CD4-positive, alpha-beta T cell (primary cell): ENCODE data around the gene SLC39A9. TPM values are rescaled to one million over a fixed set of nuclear protein-coding genes. Genes with fewer than 3 reads are reported as not detected.

Source experiments
- ATAC-seq: fragments of 200-7000 bp; cut with Tn5 transposase; one replicate; pipeline ENCODE4 v1.10.0; 2022; ENCODE audit warnings: mild to moderate bottlenecking; ENCODE audit not compliant: poor library complexity
- CTCF ChIA-PET: fragments of 350-600 bp; sonication (Branson Sonifier 250); formaldehyde crosslinking; loops from one replicate; lab custom pipeline; 2021; ENCODE audit warnings: antibody characterized with exemption, inconsistent platforms; lab: Charles Lee
- POLR2A ChIA-PET: fragments of 350-600 bp; sonication (Branson Sonifier 250); formaldehyde crosslinking; loops from one replicate; lab custom pipeline; 2021; ENCODE audit warnings: antibody characterized with exemption, inconsistent platforms; lab: Charles Lee
- DNase-seq, 14 experiments: peaks; one replicate each; pipeline ENCODE4 v3.0.0-alpha.2; 2013 to 2020; ENCODE audit warnings: mixed read lengths in 2 of 14
- H3K27ac ChIP-seq, 2 donors: one replicate each; pipeline versions ENCODE4 v1.5.1 to v1.7.0; 2013; ENCODE audit warnings: low read length in 2 of 2, low read depth in 1 of 2, mild to moderate bottlenecking in 1 of 2
- H3K27me3 ChIP-seq, 2 experiments: 1 replicate in 1 of 2; 2 replicates in 1 of 2; pipeline versions ENCODE4 v1.6.1 to v1.7.0; 2013; ENCODE audit warnings: low read length in 2 of 2, control low read depth in 1 of 2, mild to moderate bottlenecking in 1 of 2, moderate library complexity in 1 of 2; ENCODE audit not compliant: insufficient read depth in 2 of 2, control insufficient read depth in 1 of 2
- H3K36me3 ChIP-seq: one replicate; pipeline ENCODE4 v1.6.1; 2013; ENCODE audit warnings: low read length, control low read depth; ENCODE audit not compliant: insufficient read depth
- H3K4me1 ChIP-seq: one replicate; pipeline ENCODE4 v1.6.1; 2013; ENCODE audit warnings: low read length, control low read depth; ENCODE audit not compliant: insufficient read depth
- H3K4me3 ChIP-seq: one replicate; pipeline ENCODE4 v1.5.1; 2013; ENCODE audit warnings: mild to moderate bottlenecking, low read length, moderate library complexity
- H3K9me3 ChIP-seq, 2 experiments: 1 replicate in 1 of 2; 2 replicates in 1 of 2; pipeline versions ENCODE4 v1.6.1 to v1.7.0; 2013; ENCODE audit warnings: low read length in 2 of 2, mild to moderate bottlenecking in 2 of 2, control low read depth in 1 of 2, moderate library complexity in 1 of 2; ENCODE audit not compliant: control insufficient read depth in 1 of 2, insufficient read depth in 1 of 2
- H3K27ac Mint-ChIP-seq: one replicate; pipeline ENCODE4 v1.8.0; 2020; ENCODE audit warnings: mixed read lengths
- H3K27me3 Mint-ChIP-seq: one replicate; pipeline ENCODE4 v1.8.0; 2021; ENCODE audit warnings: mixed read lengths
- H3K36me3 Mint-ChIP-seq: one replicate; pipeline ENCODE4 v1.8.0; 2021; ENCODE audit warnings: low read depth, mixed read lengths
- H3K4me1 Mint-ChIP-seq: one replicate; pipeline ENCODE4 v1.8.0; 2021; ENCODE audit warnings: low read depth, mixed read lengths
- H3K4me3 Mint-ChIP-seq: one replicate; pipeline ENCODE4 v1.8.0; 2020; ENCODE audit warnings: mild to moderate bottlenecking, mixed read lengths
- H3K9me3 Mint-ChIP-seq: one replicate; pipeline ENCODE4 v1.8.0; 2020; ENCODE audit warnings: mixed read lengths
- intact Hi-C, 2 experiments: fragments of 100-400 bp; cut with DNase I in 1 of 2; cut with micrococcal nuclease in 1 of 2; formaldehyde crosslinking; loops; one replicate each; pipeline versions ENCODE4 v1.15.1 to v1.9.0; 2023 to 2025; cut with DNase I, micrococcal nuclease
- total RNA-seq, 174 experiments: library from RNA in 2 of 174; stranded (reverse) in 2 of 174; gene quantifications; one replicate each; pipeline ENCODE4 v1.2.3 and lab custom pipeline; 2021 to 2026
- TF ChIP-seq, protein P1 (sequence below): fragments of 200-600 bp; IDR thresholded peaks from one replicate; pipeline ENCODE4 v1.8.0; 2022; ENCODE audit warnings: antibody characterized with exemption, mild to moderate bottlenecking

Gene SLC39A9
- total RNA-seq, 2 experiments from 2014 or later: 19.5 to 20.5 TPM

DNA sequence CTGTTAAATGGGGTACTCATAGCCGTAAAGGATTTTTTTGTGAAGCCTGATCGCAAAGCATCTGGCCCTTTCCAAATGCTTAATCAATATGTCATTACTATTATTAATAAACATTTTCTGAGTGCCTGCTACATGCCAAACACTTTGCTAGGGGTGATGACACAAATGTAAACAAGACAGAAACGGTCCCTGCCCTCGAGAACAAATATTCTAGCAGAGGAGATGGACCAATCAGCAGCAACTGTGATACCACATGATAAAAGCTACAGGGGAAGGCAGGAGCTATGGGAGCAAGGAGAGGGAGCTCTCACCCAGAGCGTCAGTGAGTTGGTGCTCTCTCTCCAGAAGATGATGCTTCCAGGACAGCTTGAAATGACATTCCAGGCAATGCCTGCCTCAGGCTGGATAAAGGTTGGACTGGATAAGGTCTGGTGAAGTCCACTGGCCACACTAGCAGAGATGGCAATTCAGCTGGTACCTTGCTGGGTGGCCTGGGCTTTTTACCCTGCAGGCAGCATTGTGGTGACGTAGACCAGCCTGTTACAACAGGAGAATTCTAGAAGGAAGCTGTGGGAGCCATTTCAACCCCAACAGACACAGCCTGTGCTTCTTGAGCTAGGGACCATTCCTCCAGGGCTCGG lies 41.5 kb upstream of the SLC39A9 start:
- Histone ChIP-seq H3K27ac (no peak overlapping the region), H3K9me3 (no peaks in the 10 kb centered on the region), H3K4me1 (peaks cover 17% of the 10 kb centered on the region), H3K4me3 (no peak overlapping the region), H3K36me3 (no peaks in the 10 kb centered on the region), H3K27me3 (no peaks in the 10 kb centered on the region)
- intact Hi-C loops: no loop called here
- H3K4me1 Mint-ChIP-seq: peaks cover 9% of the 10 kb centered on the region
- no peak overlapping the region for H3K27ac Mint-ChIP-seq
- no peaks in the 10 kb centered on the region for H3K9me3 Mint-ChIP-seq
- no peak for ATAC-seq
- CTCF ChIA-PET: no interaction called here
- no peaks in the 10 kb centered on the region for H3K27me3 Mint-ChIP-seq
- H3K36me3 Mint-ChIP-seq: no peaks in the 10 kb centered on the region
- POLR2A ChIA-PET: no interaction called here
- no peak overlapping the region for H3K4me3 Mint-ChIP-seq
- DNase-seq: no peak
- TF ChIP-seq, protein P1, sequence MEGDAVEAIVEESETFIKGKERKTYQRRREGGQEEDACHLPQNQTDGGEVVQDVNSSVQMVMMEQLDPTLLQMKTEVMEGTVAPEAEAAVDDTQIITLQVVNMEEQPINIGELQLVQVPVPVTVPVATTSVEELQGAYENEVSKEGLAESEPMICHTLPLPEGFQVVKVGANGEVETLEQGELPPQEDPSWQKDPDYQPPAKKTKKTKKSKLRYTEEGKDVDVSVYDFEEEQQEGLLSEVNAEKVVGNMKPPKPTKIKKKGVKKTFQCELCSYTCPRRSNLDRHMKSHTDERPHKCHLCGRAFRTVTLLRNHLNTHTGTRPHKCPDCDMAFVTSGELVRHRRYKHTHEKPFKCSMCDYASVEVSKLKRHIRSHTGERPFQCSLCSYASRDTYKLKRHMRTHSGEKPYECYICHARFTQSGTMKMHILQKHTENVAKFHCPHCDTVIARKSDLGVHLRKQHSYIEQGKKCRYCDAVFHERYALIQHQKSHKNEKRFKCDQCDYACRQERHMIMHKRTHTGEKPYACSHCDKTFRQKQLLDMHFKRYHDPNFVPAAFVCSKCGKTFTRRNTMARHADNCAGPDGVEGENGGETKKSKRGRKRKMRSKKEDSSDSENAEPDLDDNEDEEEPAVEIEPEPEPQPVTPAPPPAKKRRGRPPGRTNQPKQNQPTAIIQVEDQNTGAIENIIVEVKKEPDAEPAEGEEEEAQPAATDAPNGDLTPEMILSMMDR: no peak

DNA sequence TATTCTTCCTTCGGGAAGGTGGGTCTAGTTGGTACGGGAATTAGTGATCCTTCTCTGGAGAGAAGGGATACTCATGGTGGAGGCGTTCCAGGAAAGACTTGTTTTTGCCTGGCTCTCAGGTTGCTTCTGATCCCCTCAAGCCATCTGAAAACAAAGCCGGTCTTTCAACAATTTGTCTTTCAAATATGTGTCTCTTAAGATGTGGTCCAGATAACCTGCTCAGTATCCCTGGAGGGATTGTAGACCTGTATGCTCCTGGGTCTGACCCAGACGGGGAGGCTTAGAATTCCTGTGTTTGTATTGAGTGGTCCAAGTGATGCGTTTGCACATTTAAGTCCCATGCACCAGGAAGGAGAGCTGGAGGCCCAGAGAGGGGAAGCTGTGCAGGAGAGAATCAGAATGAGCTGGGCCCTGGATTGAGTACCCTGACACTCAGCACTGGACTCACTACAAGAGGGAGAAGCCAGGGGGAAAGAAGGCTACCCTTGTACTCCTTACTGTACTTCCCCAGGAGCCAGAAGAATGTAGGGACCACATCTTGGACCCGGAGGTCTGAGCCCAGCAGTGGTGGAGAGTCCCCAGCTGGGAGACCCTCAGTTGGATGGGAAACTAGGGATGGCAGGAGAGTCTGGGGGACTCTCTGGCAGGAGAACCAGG lies 40.8 kb upstream of the SLC39A9 start:
- peaks cover 9% of the 10 kb centered on the region for H3K4me1 Mint-ChIP-seq
- H3K27ac ChIP-seq: no peak overlapping the region
- no peaks in the 10 kb centered on the region for H3K9me3 ChIP-seq
- ChIA-PET CTCF (no interaction called here), POLR2A (no interaction called here)
- no peaks in the 10 kb centered on the region for H3K27me3 Mint-ChIP-seq
- no peaks in the 10 kb centered on the region for H3K36me3 Mint-ChIP-seq
- H3K27me3 ChIP-seq: no peaks in the 10 kb centered on the region
- intact Hi-C loops: no loop called here
- peaks cover 17% of the 10 kb centered on the region for H3K4me1 ChIP-seq
- no peak overlapping the region for H3K27ac Mint-ChIP-seq
- DNase-seq: no peak
- H3K36me3 ChIP-seq: no peaks in the 10 kb centered on the region
- no peak overlapping the region for H3K4me3 ChIP-seq
- no peaks in the 10 kb centered on the region for H3K9me3 Mint-ChIP-seq
- ATAC-seq: no peak
- no peak overlapping the region for H3K4me3 Mint-ChIP-seq
- TF ChIP-seq, protein P1: no peak

GRCh38 chr14:69358233-69358963 lies 40.1 kb upstream of the SLC39A9 start:
- TF ChIP-seq, protein P1: no peak
- no peak overlapping the region for H3K4me3 Mint-ChIP-seq
- no peak for ATAC-seq

More at GRCh38 chr14:69358233-69358963, 40.1 kb upstream of the SLC39A9 start:
- H3K4me1 Mint-ChIP-seq: peaks cover 9% of the 10 kb centered on the region
- no peaks in the 10 kb centered on the region for H3K9me3 Mint-ChIP-seq
- no peak for DNase-seq
- no peak overlapping the region for H3K27ac Mint-ChIP-seq
- H3K36me3 ChIP-seq: no peaks in the 10 kb centered on the region
- no peak overlapping the region for H3K27ac ChIP-seq
- no peaks in the 10 kb centered on the region for H3K36me3 Mint-ChIP-seq
- H3K27me3 Mint-ChIP-seq: no peaks in the 10 kb centered on the region
- H3K4me1 ChIP-seq: peaks cover 17% of the 10 kb centered on the region
- intact Hi-C loops: no loop called here
- ChIA-PET CTCF (no interaction called here), POLR2A (no interaction called here)
- no peaks in the 10 kb centered on the region for H3K9me3 ChIP-seq
- no peak overlapping the region for H3K4me3 ChIP-seq
- H3K27me3 ChIP-seq: no peaks in the 10 kb centered on the region
